ENCODE measurements around the gene C16orf82. TPM values are rescaled to one million over a fixed set of nuclear protein-coding genes. Genes with fewer than 3 reads are reported as not detected.

The C16orf82 gene
- total RNA-seq, 2 experiments from 2014 or later, result not detected

DNA sequence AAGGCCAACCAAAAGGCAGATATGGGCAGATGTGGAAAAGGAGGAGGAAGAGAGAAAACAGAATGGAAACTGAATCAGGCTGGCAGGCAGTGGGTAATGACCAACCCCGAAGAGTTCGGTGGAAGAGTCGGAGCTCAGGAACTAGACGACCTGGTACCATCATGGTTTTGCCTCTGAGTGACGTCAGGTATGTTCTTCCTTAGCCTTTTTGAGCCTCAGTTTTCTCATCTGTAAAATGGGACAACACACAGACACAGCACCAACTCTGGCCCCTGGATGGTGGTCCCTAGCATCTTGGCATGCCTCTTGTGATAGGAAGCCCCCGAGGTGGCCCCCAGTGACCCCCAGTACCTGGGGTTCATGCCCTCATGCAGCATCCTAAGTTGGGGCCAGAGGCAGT, 37.2 kb upstream of the C16orf82 start:
- Histone ChIP-seq H3K9me3 (ENCODE audit: control insufficient read depth in 1 of 2, insufficient read depth in 1 of 2, low read length in 2 of 2) (no peaks in the 10 kb centered on the region), H3K36me3 (ENCODE audit: insufficient read depth, low read length) (no peaks in the 10 kb centered on the region), H3K27ac (ENCODE audit: low read depth in 1 of 2, low read length in 2 of 2) (no peak overlapping the region), H3K27me3 (ENCODE audit: control insufficient read depth in 1 of 2, insufficient read depth in 2 of 2, low read length in 2 of 2) (peaks cover 0 to 3% of the 10 kb centered on the region in 2 experiments), H3K4me1 (ENCODE audit: insufficient read depth, low read length) (no peaks in the 10 kb centered on the region), H3K4me3 (ENCODE audit: low read length) (no peak overlapping the region)
- Mint-ChIP-seq H3K27me3 (peaks cover 4% of the 10 kb centered on the region), H3K4me1 (ENCODE audit: low read depth) (no peaks in the 10 kb centered on the region), H3K27ac (no peak overlapping the region), H3K9me3 (no peaks in the 10 kb centered on the region), H3K36me3 (ENCODE audit: low read depth) (no peaks in the 10 kb centered on the region), H3K4me3 (no peak overlapping the region)
- no peak for DNase-seq
- TF ChIP-seq, protein P1, sequence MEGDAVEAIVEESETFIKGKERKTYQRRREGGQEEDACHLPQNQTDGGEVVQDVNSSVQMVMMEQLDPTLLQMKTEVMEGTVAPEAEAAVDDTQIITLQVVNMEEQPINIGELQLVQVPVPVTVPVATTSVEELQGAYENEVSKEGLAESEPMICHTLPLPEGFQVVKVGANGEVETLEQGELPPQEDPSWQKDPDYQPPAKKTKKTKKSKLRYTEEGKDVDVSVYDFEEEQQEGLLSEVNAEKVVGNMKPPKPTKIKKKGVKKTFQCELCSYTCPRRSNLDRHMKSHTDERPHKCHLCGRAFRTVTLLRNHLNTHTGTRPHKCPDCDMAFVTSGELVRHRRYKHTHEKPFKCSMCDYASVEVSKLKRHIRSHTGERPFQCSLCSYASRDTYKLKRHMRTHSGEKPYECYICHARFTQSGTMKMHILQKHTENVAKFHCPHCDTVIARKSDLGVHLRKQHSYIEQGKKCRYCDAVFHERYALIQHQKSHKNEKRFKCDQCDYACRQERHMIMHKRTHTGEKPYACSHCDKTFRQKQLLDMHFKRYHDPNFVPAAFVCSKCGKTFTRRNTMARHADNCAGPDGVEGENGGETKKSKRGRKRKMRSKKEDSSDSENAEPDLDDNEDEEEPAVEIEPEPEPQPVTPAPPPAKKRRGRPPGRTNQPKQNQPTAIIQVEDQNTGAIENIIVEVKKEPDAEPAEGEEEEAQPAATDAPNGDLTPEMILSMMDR (IDR thresholded peaks at IDR 0.05), result no peak
- no peak for ATAC-seq (ENCODE audit: poor library complexity)
- ChIA-PET CTCF (no interaction called here), POLR2A (no interaction called here)
- intact Hi-C loops (cut with DNase I, micrococcal nuclease), result no loop called here

DNA sequence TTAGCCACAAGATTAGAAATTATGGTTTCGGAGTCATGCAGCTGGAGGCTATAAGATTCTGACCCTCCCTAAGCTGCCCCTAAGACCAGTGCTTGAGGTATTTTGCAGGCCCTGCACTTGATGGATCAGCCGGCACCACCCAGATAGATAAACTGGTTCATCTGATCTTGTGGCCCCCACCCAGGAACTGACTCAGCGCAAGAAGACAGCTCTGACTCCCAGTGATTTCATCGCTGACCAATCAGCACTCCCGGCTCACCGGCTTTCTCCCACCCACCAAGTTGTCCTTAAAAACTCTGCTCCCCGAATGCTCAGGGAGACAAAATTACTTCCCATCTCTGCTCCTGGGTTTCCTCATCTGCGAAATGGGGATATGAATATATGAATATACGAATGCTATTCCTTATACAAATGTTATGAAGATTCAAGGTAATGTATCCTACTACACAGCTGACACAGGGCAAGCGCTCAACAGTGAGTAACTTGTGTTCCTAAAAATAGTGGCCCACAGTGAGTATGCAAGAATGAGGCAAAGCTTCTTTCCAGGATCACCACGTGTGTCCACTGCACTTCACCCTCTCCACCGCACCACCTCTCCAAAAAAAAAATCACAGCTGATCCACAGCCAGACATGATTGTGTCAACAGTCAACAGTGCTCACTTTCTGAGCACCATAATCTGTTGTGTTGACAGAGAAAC, 33.3 kb upstream of the C16orf82 start:
- no peak overlapping the region for H3K27ac ChIP-seq (ENCODE audit: low read depth in 1 of 2, low read length in 2 of 2)
- H3K36me3 Mint-ChIP-seq (ENCODE audit: low read depth), result no peaks in the 10 kb centered on the region
- TF ChIP-seq, protein P1 (IDR thresholded peaks at IDR 0.05), result no peak
- no peaks in the 10 kb centered on the region for H3K36me3 ChIP-seq (ENCODE audit: insufficient read depth, low read length)
- H3K4me1 ChIP-seq (ENCODE audit: insufficient read depth, low read length), result no peaks in the 10 kb centered on the region
- ChIA-PET POLR2A (no interaction called here), CTCF (no interaction called here)
- H3K27ac Mint-ChIP-seq, result no peak overlapping the region
- no peak for ATAC-seq (ENCODE audit: poor library complexity)
- no peak for DNase-seq
- H3K4me3 ChIP-seq (ENCODE audit: low read length), result no peak overlapping the region
- H3K9me3 ChIP-seq (ENCODE audit: control insufficient read depth in 1 of 2, insufficient read depth in 1 of 2, low read length in 2 of 2), result no peaks in the 10 kb centered on the region
- no peaks in the 10 kb centered on the region for H3K4me1 Mint-ChIP-seq (ENCODE audit: low read depth)
- H3K27me3 Mint-ChIP-seq, result peaks cover 26% of the 10 kb centered on the region
- H3K27me3 ChIP-seq (ENCODE audit: control insufficient read depth in 1 of 2, insufficient read depth in 2 of 2, low read length in 2 of 2), result peaks cover 0 to 4% of the 10 kb centered on the region in 2 experiments
- intact Hi-C loops (cut with DNase I, micrococcal nuclease), result no loop called here
- no peaks in the 10 kb centered on the region for H3K9me3 Mint-ChIP-seq
- H3K4me3 Mint-ChIP-seq, result no peak overlapping the region

DNA sequence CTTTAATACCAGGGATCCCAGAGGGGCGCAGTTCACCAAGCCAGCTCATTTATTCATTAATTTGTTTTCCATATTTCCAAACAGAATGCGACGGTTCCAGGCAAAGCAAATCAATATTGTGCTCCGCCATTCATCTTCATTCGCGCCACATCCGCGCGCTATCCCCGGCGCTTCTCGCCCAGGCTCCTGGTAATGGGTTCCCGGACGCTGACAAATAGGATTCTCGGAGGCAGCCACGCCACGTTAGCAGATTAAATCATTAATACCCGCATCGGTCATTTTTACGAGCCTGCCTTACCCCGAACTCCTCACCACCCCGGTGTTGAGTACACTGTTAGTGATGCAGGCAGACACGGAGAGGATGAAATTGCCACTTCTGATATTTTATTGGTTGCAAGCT, 26.0 kb upstream of the C16orf82 start:
- no peaks in the 10 kb centered on the region for H3K27me3 ChIP-seq (ENCODE audit: control insufficient read depth in 1 of 2, insufficient read depth in 2 of 2, low read length in 2 of 2)
- CTCF ChIA-PET, result no interaction called here
- TF ChIP-seq, protein P1 (IDR thresholded peaks at IDR 0.05), result no peak
- intact Hi-C loops (cut with DNase I, micrococcal nuclease), result no loop called here
- H3K27ac ChIP-seq (ENCODE audit: low read depth in 1 of 2, low read length in 2 of 2), result no peak overlapping the region
- POLR2A ChIA-PET, result no interaction called here
- Mint-ChIP-seq H3K36me3 (ENCODE audit: low read depth) (no peaks in the 10 kb centered on the region), H3K4me3 (no peak overlapping the region), H3K27me3 (peaks cover 16% of the 10 kb centered on the region), H3K27ac (no peak overlapping the region), H3K4me1 (ENCODE audit: low read depth) (no peaks in the 10 kb centered on the region), H3K9me3 (no peaks in the 10 kb centered on the region)
- H3K9me3 ChIP-seq (ENCODE audit: control insufficient read depth in 1 of 2, insufficient read depth in 1 of 2, low read length in 2 of 2), result no peaks in the 10 kb centered on the region
- H3K4me3 ChIP-seq (ENCODE audit: low read length), result no peak overlapping the region
- H3K36me3 ChIP-seq (ENCODE audit: insufficient read depth, low read length), result no peaks in the 10 kb centered on the region
- no peaks in the 10 kb centered on the region for H3K4me1 ChIP-seq (ENCODE audit: insufficient read depth, low read length)
- DNase-seq, result no peak
- ATAC-seq (ENCODE audit: poor library complexity), result no peak

Data from CD4-positive, alpha-beta T cell (primary cell).